Mesenteric fat pad (tissue), 1 donor: ENCODE results near the gene TMCO4. TPM values are rescaled to one million over a fixed set of nuclear protein-coding genes. Genes with fewer than 3 reads are reported as not detected.
A peak's percentile ranks its signal among the peaks of the same experiment; 100 is the strongest.

Experiments
- DNase-seq: peaks from one replicate; pipeline ENCODE4 v3.0.0-alpha.2; 2020; ENCODE audit warnings: low spot score
- total RNA-seq: library from RNA; stranded (reverse); fragmentation: NEBNext Ultra II Directional; extraction: Animal tissue kit (Norgen Biotek cat#: 25700); gene quantifications from one replicate; pipeline ENCODE4 v1.2.1, GENCODE V29; 2021
- donor health status: DM: yes; HTN: yes; CAD: no.

Gene TMCO4
- total RNA-seq, 1 donor from 2014 or later, result 13.6 TPM

- no peak for DNase-seq
Observed at GRCh38 chr1:19643121-19643520, 156.6 kb downstream of the TMCO4 start.

GRCh38 chr1:19640363-19641316 is 159.1 kb downstream of the TMCO4 start:
- peak; percentile 83 for DNase-seq

- DNase-seq, result peak; percentile 12
Observed at GRCh38 chr1:19639999-19640362, 159.7 kb downstream of the TMCO4 start.

GRCh38 chr1:19639228-19639627 is 160.5 kb downstream of the TMCO4 start:
- peak; percentile 4 for DNase-seq

GRCh38 chr1:19637606-19638005 is 162.1 kb downstream of the TMCO4 start:
- DNase-seq, result peak; percentile 73

GRCh38 chr1:19636749-19637148 is 163.0 kb downstream of the TMCO4 start:
- peak; percentile 51 for DNase-seq

- peak; percentile 57 for DNase-seq
Observed at GRCh38 chr1:19636065-19636464, 163.7 kb downstream of the TMCO4 start.

GRCh38 chr1:19635646-19636045 is 164.1 kb downstream of the TMCO4 start:
- DNase-seq, result peak; percentile 57

GRCh38 chr1:19635064-19635463 is 164.7 kb downstream of the TMCO4 start:
- peak; percentile 67 for DNase-seq

- DNase-seq, result no peak
Observed at GRCh38 chr1:19633106-19633505, 166.6 kb downstream of the TMCO4 start.

Other genes starting within 250 kb of the TMCO4 start
- gene NBL1, start 155.6 kb downstream of the TMCO4 start, total RNA-seq, result 126 TPM
- not detected for gene HTR6, start 135.0 kb downstream of the TMCO4 start, total RNA-seq
- not detected for gene RNF186, start 15.4 kb upstream of the TMCO4 start, total RNA-seq
- 8.3 TPM for gene OTUD3, start 82.5 kb upstream of the TMCO4 start, total RNA-seq
- gene PLA2G2E, start 123.7 kb upstream of the TMCO4 start, total RNA-seq, result not detected
- gene PLA2G2A, start 179.7 kb upstream of the TMCO4 start, total RNA-seq, result 453 TPM